ENCODE results near the gene AMACR. TPM values are rescaled to one million over a fixed set of nuclear protein-coding genes. Genes with fewer than 3 reads are reported as not detected.

The AMACR gene
- total RNA-seq, 2 experiments from 2014 or later: 4.5 to 5.0 TPM

DNA sequence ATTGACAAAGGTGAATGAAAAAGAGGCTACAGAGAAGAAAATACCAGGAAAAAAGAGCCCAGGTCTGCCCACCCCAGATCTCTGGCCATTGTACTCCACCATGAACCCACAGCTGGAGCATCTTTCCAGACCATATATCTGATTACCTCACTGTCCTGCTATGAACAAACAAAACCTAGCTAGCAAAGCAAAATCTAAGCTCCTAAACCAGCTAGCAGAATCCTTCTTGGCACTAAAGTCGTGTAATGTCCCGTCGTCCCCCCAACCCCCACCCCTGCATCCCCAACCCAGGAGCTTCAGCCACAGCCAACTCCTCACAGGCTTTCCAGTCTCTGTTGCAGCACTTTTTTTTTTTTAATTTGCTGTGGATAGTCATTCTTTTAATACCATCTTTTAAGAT is 32.6 kb upstream of the AMACR start:
- Histone ChIP-seq H4K20me1 (ENCODE audit: insufficient read depth, low read length) (no peaks in the 10 kb centered on the region), H2AFZ (ENCODE audit: low read length) (no peak overlapping the region), H3K36me3 (ENCODE audit: insufficient read depth, low read length) (no peaks in the 10 kb centered on the region), H3K4me1 (ENCODE audit: insufficient read depth, low read length, poor library complexity, severe bottlenecking) (no peaks in the 10 kb centered on the region), H3K27ac (ENCODE audit: low read depth, low read length, poor library complexity, severe bottlenecking) (no peak overlapping the region), H3K9me3 (ENCODE audit: low read length) (no peaks in the 10 kb centered on the region), H3K79me2 (ENCODE audit: insufficient read depth, low read depth, low read length) (no peaks in the 10 kb centered on the region), H3K4me2 (ENCODE audit: low read length) (no peak overlapping the region), H3K4me3 (ENCODE audit: low read depth, low read length, poor library complexity, severe bottlenecking) (no peak overlapping the region), H3K9me2 (ENCODE audit: insufficient read depth, low read length) (no peaks in the 10 kb centered on the region)
- POLR2A ChIA-PET: interaction anchor here (0.6 to 1.4 kb wide), 3 partner anchors 12 to 390 kb away, joined by 4 to 8 read pairs (median 5); no protein-coding TSS in a partner anchor
- no TSS peak for BruUV-seq (replicated peaks)
- no peak for DNase-seq (ENCODE audit: low spot score)
- TF ChIP-seq EZH2phosphoT487 (IDR thresholded peaks at IDR 0.05; ENCODE audit: borderline replicate concordance, low read depth, low read length): no peak
- TF ChIP-seq, protein P1, sequence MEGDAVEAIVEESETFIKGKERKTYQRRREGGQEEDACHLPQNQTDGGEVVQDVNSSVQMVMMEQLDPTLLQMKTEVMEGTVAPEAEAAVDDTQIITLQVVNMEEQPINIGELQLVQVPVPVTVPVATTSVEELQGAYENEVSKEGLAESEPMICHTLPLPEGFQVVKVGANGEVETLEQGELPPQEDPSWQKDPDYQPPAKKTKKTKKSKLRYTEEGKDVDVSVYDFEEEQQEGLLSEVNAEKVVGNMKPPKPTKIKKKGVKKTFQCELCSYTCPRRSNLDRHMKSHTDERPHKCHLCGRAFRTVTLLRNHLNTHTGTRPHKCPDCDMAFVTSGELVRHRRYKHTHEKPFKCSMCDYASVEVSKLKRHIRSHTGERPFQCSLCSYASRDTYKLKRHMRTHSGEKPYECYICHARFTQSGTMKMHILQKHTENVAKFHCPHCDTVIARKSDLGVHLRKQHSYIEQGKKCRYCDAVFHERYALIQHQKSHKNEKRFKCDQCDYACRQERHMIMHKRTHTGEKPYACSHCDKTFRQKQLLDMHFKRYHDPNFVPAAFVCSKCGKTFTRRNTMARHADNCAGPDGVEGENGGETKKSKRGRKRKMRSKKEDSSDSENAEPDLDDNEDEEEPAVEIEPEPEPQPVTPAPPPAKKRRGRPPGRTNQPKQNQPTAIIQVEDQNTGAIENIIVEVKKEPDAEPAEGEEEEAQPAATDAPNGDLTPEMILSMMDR (conservative IDR thresholded peaks at IDR 0.05; ENCODE audit: low read length): no peak
- CTCF ChIA-PET (ENCODE audit: unreplicated experiment): no interaction called here
- intact Hi-C loops (cut with micrococcal nuclease; ENCODE audit: unreplicated experiment): no loop called here

DNA sequence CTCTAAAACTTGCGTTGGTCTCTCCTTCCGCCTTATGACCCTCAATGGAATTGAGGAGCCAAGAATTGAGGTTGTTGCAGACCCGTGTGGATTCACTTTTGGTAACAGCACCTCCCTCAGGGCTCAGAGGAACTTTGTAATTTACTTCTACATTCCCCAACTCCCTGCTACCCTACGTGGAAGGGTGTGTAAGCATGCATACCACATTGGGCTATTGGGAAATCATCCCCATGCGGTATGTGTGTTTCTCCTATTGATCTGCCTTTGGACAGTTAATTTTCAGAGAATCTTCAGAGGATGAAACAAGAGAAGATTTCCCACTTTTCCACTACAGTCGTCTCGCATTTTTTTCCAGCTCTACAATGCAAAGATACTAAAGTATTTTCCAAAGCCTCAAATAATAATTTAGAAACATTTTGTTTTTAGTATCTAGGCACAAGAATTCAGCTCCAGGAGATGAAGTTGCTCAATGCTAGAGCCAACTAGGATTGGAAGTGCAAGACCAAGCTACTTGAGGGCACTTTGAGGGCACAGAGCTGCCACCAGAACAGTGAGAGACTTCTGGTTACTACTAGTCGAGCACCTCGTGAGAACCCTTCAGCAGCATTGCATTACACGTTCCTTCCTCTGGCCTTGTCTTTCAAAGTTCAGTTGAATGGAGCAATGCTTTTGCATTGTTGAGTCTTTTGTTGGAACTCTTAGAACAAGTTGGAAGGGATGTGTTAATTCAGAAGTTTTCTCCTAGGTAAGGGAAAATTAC is 31.7 kb upstream of the AMACR start:
- DNase-seq (ENCODE audit: low spot score): no peak
- TF ChIP-seq EZH2phosphoT487 (IDR thresholded peaks at IDR 0.05; ENCODE audit: borderline replicate concordance, low read depth, low read length): no peak
- TF ChIP-seq, protein P1 (conservative IDR thresholded peaks at IDR 0.05; ENCODE audit: low read length): no peak
- no peaks in the 10 kb centered on the region for H3K9me2 ChIP-seq (ENCODE audit: insufficient read depth, low read length)
- H3K4me1 ChIP-seq (ENCODE audit: insufficient read depth, low read length, poor library complexity, severe bottlenecking): no peaks in the 10 kb centered on the region
- H3K36me3 ChIP-seq (ENCODE audit: insufficient read depth, low read length): no peaks in the 10 kb centered on the region
- intact Hi-C loops (cut with micrococcal nuclease; ENCODE audit: unreplicated experiment): no loop called here
- no peaks in the 10 kb centered on the region for H3K9me3 ChIP-seq (ENCODE audit: low read length)
- ChIA-PET CTCF (ENCODE audit: unreplicated experiment) (no interaction called here), POLR2A (interaction anchor here (1.4 kb wide), 1 partner anchor 13 kb away, joined by 5 read pairs; no protein-coding TSS in a partner anchor)
- H3K27ac ChIP-seq (ENCODE audit: low read depth, low read length, poor library complexity, severe bottlenecking): no peak overlapping the region
- no peak overlapping the region for H2AFZ ChIP-seq (ENCODE audit: low read length)
- H4K20me1 ChIP-seq (ENCODE audit: insufficient read depth, low read length): no peaks in the 10 kb centered on the region
- no peak overlapping the region for H3K4me2 ChIP-seq (ENCODE audit: low read length)
- no peaks in the 10 kb centered on the region for H3K79me2 ChIP-seq (ENCODE audit: insufficient read depth, low read depth, low read length)
- H3K4me3 ChIP-seq (ENCODE audit: low read depth, low read length, poor library complexity, severe bottlenecking): no peak overlapping the region
- no TSS peak for BruUV-seq (replicated peaks)

DNA sequence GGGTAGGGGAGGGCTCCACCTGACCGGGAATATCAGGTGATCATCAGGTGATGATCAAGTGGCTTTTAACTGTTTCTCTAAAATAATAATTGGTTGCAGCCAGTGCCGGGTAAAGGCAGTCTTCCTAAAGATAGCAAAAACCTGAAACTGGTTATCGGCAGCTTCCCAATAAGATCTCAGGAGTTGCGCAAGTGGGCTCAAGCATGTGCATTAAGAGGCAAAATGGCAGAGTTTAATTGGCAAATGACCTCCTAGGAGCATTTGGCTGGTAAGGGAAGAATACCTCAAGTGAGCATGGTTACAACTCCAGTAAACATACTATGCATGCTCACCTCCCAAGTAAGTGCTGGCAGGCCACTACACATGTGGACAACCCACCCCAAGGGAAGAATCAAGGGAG is 31.0 kb upstream of the AMACR start:
- no peaks in the 10 kb centered on the region for H4K20me1 ChIP-seq (ENCODE audit: insufficient read depth, low read length)
- ChIA-PET CTCF (ENCODE audit: unreplicated experiment) (no interaction called here), POLR2A (no interaction called here)
- no peaks in the 10 kb centered on the region for H3K79me2 ChIP-seq (ENCODE audit: insufficient read depth, low read depth, low read length)
- H3K9me2 ChIP-seq (ENCODE audit: insufficient read depth, low read length): no peaks in the 10 kb centered on the region
- intact Hi-C loops (cut with micrococcal nuclease; ENCODE audit: unreplicated experiment): no loop called here
- DNase-seq (ENCODE audit: low spot score): no peak
- H3K9me3 ChIP-seq (ENCODE audit: low read length): no peaks in the 10 kb centered on the region
- no peaks in the 10 kb centered on the region for H3K4me1 ChIP-seq (ENCODE audit: insufficient read depth, low read length, poor library complexity, severe bottlenecking)
- no peak overlapping the region for H2AFZ ChIP-seq (ENCODE audit: low read length)
- no peak overlapping the region for H3K4me2 ChIP-seq (ENCODE audit: low read length)
- H3K36me3 ChIP-seq (ENCODE audit: insufficient read depth, low read length): no peaks in the 10 kb centered on the region
- TF ChIP-seq, protein P1 (conservative IDR thresholded peaks at IDR 0.05; ENCODE audit: low read length): no peak
- TF ChIP-seq EZH2phosphoT487 (IDR thresholded peaks at IDR 0.05; ENCODE audit: borderline replicate concordance, low read depth, low read length): no peak
- no peak overlapping the region for H3K4me3 ChIP-seq (ENCODE audit: low read depth, low read length, poor library complexity, severe bottlenecking)
- no peak overlapping the region for H3K27ac ChIP-seq (ENCODE audit: low read depth, low read length, poor library complexity, severe bottlenecking)
- BruUV-seq (replicated peaks): no TSS peak

Data from OCI-LY7 (cell line).